A549 (cell line): ENCODE data around the gene KCNF1. TPM values are rescaled to one million over a fixed set of nuclear protein-coding genes. Genes with fewer than 3 reads are reported as not detected.

Experiments used
- ATAC-seq, 2 experiments: fragments of 200-7000 bp in 1 of 2; fragments of >200 bp in 1 of 2; cut with Nextera tagmentation in 1 of 2; cut with Tn5 transposase in 1 of 2; 3 replicates each; pipeline versions ENCODE4 v1.8.0 to v1.9.1; 2018 to 2020; ENCODE audit warnings: mild to moderate bottlenecking in 1 of 2, moderate library complexity in 1 of 2
- CTCF ChIA-PET: fragments of 300-600 bp; sonication (Branson Sonifier 250); formaldehyde crosslinking; extraction: SDS; loops from one replicate; lab custom pipeline; 2021; ENCODE audit warnings: antibody characterized with exemption, inconsistent platforms; lab: Yijun Ruan, JAX
- POLR2A ChIA-PET: fragments of 350-600 bp; formaldehyde crosslinking; extraction: SDS; loops from one replicate; lab custom pipeline; 2021; ENCODE audit warnings: antibody characterized with exemption, inconsistent platforms; lab: Yijun Ruan, JAX
- DNase-seq, 2 experiments: peaks; one replicate each; pipeline versions ENCODE4 v3.0.0 to v3.0.0-alpha.2; 2011 to 2016; ENCODE audit warnings: low read depth in 1 of 2, low spot score in 1 of 2
- FAIRE-seq: peaks from 2 replicates; lab custom pipeline; 2011; peaks lifted over from hg19 to GRCh38; lab: Jason Lieb, UNC
- H3K27ac ChIP-seq, 2 experiments: fragments of >200 bp; sonication (Bioruptor Twin); formaldehyde crosslinking; 3 replicates each; pipeline ENCODE4 v1.5.1; 2016 to 2017
- H3K4me1 ChIP-seq: fragments of >200 bp; sonication (Bioruptor Twin); formaldehyde crosslinking; 3 replicates; pipeline ENCODE4 v1.6.1; 2016
- H3K4me2 ChIP-seq: fragments of >200 bp; sonication (Bioruptor Twin); formaldehyde crosslinking; 3 replicates; pipeline ENCODE4 v1.6.1; 2016
- H3K4me3 ChIP-seq: fragments of >200 bp; sonication (Bioruptor Twin); formaldehyde crosslinking; 3 replicates; pipeline ENCODE4 v1.5.1; 2016
- H3K9me3 ChIP-seq: fragments of >200 bp; sonication (Bioruptor Twin); formaldehyde crosslinking; 3 replicates; pipeline ENCODE4 v1.6.1; 2016
- CBX8 ChIP-seq: fragments of 200-600 bp; sonication (generic); IDR thresholded peaks from 2 replicates; pipeline ENCODE4 v1.6.1; 2016
- CHD4 ChIP-seq: fragments of 200-600 bp; sonication (generic); IDR thresholded peaks from 2 replicates; pipeline ENCODE4 v1.6.1; 2016; ENCODE audit warnings: antibody characterized with exemption, mild to moderate bottlenecking, borderline replicate concordance
- EHMT2 ChIP-seq: fragments of 200-600 bp; sonication (generic); IDR thresholded peaks from 2 replicates; pipeline ENCODE4 v1.6.1; 2016; ENCODE audit warnings: antibody characterized with exemption, low read depth, mild to moderate bottlenecking, moderate library complexity
- EP300 ChIP-seq, 2 experiments: fragments of >200 bp; sonication (Bioruptor Twin); formaldehyde crosslinking; IDR thresholded peaks; 2 replicates in 1 of 2; 3 replicates in 1 of 2; pipeline ENCODE4 v1.6.1; 2016 to 2017
- FOSL2 ChIP-seq, 2 experiments: fragments of 450-650 bp in 1 of 2; fragments of >200 bp in 1 of 2; sonication (Bioruptor Twin) in 1 of 2; formaldehyde crosslinking; IDR thresholded peaks; 2 replicates each; pipeline versions ENCODE4 v1.5.0 to v1.6.1; 2016 to 2020; ENCODE audit warnings: mild to moderate bottlenecking in 1 of 2, moderate library complexity in 1 of 2
- GATA3 ChIP-seq: IDR thresholded peaks from 2 replicates; pipeline ENCODE4 v1.6.1; 2012; ENCODE audit warnings: borderline replicate concordance
- HEYL ChIP-seq: fragments of 250-450 bp; sonication (Bioruptor Pico); IDR thresholded peaks from 2 replicates; pipeline ENCODE4 v1.8.0; 2021; ENCODE audit warnings: mild to moderate bottlenecking, moderate library complexity
- HOXB5 ChIP-seq: fragments of 250-450 bp; sonication (Bioruptor Pico); IDR thresholded peaks from 2 replicates; pipeline ENCODE4 v1.5.0; 2020; ENCODE audit warnings: mild to moderate bottlenecking, moderate library complexity
- JUNB ChIP-seq: fragments of >200 bp; sonication (Bioruptor Twin); formaldehyde crosslinking; IDR thresholded peaks from 2 replicates; pipeline ENCODE4 v1.6.1; 2016
- NPAS2 ChIP-seq: fragments of 250-450 bp; sonication (Bioruptor Pico); IDR thresholded peaks from 2 replicates; pipeline ENCODE4 v1.8.0; 2022; ENCODE audit warnings: mild to moderate bottlenecking, moderate library complexity, borderline replicate concordance
- POLR2AphosphoS2 ChIP-seq: conservative IDR thresholded peaks from 2 replicates; pipeline ENCODE4 v1.6.1; 2012; ENCODE audit warnings: low read length, improper control_type of control experiment, inconsistent platforms
- RAD21 ChIP-seq, 2 experiments: fragments of >200 bp in 1 of 2; sonication (Bioruptor Twin) in 1 of 2; formaldehyde crosslinking in 1 of 2; IDR thresholded peaks in 1 of 2; conservative IDR thresholded peaks in 1 of 2; 2 replicates in 1 of 2; 3 replicates in 1 of 2; pipeline ENCODE4 v1.6.1; 2012 to 2018; ENCODE audit warnings: inconsistent platforms in 1 of 2
- RARB ChIP-seq: fragments of 250-450 bp; sonication (Bioruptor Pico); IDR thresholded peaks from 2 replicates; pipeline ENCODE4 v1.8.0; 2021; ENCODE audit warnings: mild to moderate bottlenecking, moderate library complexity
- RFX5 ChIP-seq: fragments of 450-650 bp; IDR thresholded peaks from 2 replicates; pipeline ENCODE4 v1.7.1; 2014; ENCODE audit warnings: antibody characterized with exemption, mild to moderate bottlenecking, moderate library complexity
- SMC3 ChIP-seq: fragments of >200 bp; sonication (Bioruptor Twin); formaldehyde crosslinking; IDR thresholded peaks from 3 replicates; pipeline ENCODE4 v1.6.1; 2018; ENCODE audit warnings: inconsistent platforms
- SREBF2 ChIP-seq: fragments of 450-650 bp; IDR thresholded peaks from 2 replicates; pipeline ENCODE4 v1.6.1; 2014; ENCODE audit warnings: mild to moderate bottlenecking, moderate library complexity
- TFCP2L1 ChIP-seq: fragments of 250-450 bp; sonication (Bioruptor Pico); IDR thresholded peaks from 2 replicates; pipeline ENCODE4 v1.5.0; 2021; ENCODE audit warnings: mild to moderate bottlenecking
- TP53 ChIP-seq: fragments of 250-450 bp; sonication (Bioruptor Pico); IDR thresholded peaks from 2 replicates; pipeline ENCODE4 v1.5.0; 2021; ENCODE audit warnings: mild to moderate bottlenecking, moderate library complexity
- ZFP36 ChIP-seq: fragments of 450-650 bp; IDR thresholded peaks from 2 replicates; pipeline ENCODE4 v1.6.1; 2014; ENCODE audit warnings: borderline replicate concordance; ENCODE audit not compliant: partially characterized antibody
- ZNF302 ChIP-seq: fragments of 250-450 bp; sonication (Bioruptor Pico); IDR thresholded peaks from 2 replicates; pipeline ENCODE4 v1.9.0; 2021; ENCODE audit warnings: inconsistent platforms, mild to moderate bottlenecking, moderate library complexity
- whole genome bisulfite sequencing: methylation state at CpG from one replicate; pipeline ENCODE4 v1.1.6; 2017; ENCODE audit errors: missing lambda C conversion rate; 5-methylcytosine and 5-hydroxymethylcytosine counted together
- polyA plus RNA-seq, 4 experiments: library from polyadenylated mRNA; depleted of rRNA in 3 of 4; stranded (reverse); fragments of >200 nt; fragmentation: RNase III in 1 of 4; extraction: RNeasy Plus Mini Kit Qiagen cat#74134 plus additional on column Dnase treatment in 1 of 4; gene quantifications; 2 replicates in 3 of 4; 3 replicates in 1 of 4; pipeline ENCODE4 v1.2.3, GENCODE V29; 2011 to 2017
- TF ChIP-seq, protein P1 (sequence below): fragments of 200-600 bp; sonication (generic); IDR thresholded peaks from 2 replicates; pipeline ENCODE4 v1.6.1; 2016; ENCODE audit warnings: antibody characterized with exemption, mild to moderate bottlenecking, moderate library complexity
- TF ChIP-seq, protein P2 (sequence below): fragments of 150-350 bp; IDR thresholded peaks from 2 replicates; pipeline ENCODE4 v1.6.1; 2014; ENCODE audit warnings: low read depth, mild to moderate bottlenecking, low read length
- TF ChIP-seq, protein P3 (sequence below): fragments of >200 bp; sonication (Bioruptor Twin); formaldehyde crosslinking; IDR thresholded peaks from 2 replicates; pipeline ENCODE4 v1.6.1; 2016
- TF ChIP-seq, protein P4 (sequence below): IDR thresholded peaks from 2 replicates; pipeline ENCODE4 v1.6.1; 2012; ENCODE audit warnings: low read depth, borderline replicate concordance

Gene KCNF1
- polyA plus RNA-seq, 2 of the 4 experiments (the other 2 are of a cell fraction), result 3.7 to 4.4 TPM

DNA sequence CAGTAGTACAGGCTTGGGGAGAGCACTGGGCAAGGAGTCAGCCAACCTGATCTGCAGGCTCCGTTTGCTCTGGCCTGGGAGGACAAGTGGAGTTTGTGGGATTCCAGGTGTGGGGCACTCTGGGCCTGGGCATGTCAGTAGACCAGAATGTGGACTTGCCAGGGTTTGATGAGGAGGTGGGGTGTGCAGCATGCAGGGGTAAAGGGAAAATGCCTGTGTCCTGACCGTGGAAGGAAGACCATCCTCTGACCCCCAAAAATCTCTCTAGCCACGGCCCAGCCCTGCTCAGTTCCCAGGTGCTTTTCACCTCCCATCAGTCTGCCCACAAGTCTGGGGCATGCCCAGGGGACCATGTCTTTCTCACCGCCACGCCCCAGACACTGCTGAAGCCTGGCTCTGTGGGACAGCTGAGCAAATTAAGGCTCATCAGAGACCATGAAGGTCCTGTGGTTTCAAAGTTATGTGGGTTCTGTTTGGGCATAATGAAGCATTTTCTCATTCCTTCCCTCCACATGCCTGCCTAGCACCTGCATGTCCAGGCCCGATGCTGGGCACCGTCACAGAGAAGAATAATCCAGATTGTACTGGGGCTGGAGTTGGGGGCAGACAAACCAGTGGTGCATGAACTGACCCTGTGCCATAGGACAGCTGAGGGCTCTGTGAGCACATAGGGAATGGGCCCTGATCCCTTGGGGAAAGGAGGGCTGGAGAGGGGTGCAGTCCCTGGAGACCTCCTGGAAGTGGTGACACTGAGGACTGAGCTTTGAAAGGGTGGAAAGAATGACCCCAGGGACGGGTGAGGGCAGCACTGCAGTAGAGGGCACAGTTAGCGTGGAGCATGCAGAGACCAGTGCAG lies 6.5 kb upstream of the KCNF1 start (continued):
- no peak for TF ChIP-seq TFCP2L1
- TF ChIP-seq HOXB5, result no peak
- no peak for TF ChIP-seq SMC3
- TF ChIP-seq RFX5, result no peak
- TF ChIP-seq NPAS2, result no peak

DNA sequence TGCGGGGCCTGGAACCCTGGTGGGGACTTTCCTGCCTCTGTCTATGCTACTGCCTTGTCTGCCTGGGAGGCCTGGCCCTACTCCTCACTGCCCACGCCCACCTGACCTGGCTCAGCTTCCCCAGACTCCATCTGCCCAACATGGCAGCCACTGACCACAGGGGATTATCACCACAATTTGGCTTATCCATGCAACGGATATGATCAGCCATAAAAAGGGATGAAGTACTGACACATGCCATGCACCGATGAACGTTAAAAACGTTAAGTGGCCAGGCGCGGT lies 5.9 kb upstream of the KCNF1 start:
- peaks cover 11% of the 10 kb centered on the region for H3K4me1 ChIP-seq
- FAIRE-seq, result no peak
- no peak for TF ChIP-seq TP53
- TF ChIP-seq, protein P1, sequence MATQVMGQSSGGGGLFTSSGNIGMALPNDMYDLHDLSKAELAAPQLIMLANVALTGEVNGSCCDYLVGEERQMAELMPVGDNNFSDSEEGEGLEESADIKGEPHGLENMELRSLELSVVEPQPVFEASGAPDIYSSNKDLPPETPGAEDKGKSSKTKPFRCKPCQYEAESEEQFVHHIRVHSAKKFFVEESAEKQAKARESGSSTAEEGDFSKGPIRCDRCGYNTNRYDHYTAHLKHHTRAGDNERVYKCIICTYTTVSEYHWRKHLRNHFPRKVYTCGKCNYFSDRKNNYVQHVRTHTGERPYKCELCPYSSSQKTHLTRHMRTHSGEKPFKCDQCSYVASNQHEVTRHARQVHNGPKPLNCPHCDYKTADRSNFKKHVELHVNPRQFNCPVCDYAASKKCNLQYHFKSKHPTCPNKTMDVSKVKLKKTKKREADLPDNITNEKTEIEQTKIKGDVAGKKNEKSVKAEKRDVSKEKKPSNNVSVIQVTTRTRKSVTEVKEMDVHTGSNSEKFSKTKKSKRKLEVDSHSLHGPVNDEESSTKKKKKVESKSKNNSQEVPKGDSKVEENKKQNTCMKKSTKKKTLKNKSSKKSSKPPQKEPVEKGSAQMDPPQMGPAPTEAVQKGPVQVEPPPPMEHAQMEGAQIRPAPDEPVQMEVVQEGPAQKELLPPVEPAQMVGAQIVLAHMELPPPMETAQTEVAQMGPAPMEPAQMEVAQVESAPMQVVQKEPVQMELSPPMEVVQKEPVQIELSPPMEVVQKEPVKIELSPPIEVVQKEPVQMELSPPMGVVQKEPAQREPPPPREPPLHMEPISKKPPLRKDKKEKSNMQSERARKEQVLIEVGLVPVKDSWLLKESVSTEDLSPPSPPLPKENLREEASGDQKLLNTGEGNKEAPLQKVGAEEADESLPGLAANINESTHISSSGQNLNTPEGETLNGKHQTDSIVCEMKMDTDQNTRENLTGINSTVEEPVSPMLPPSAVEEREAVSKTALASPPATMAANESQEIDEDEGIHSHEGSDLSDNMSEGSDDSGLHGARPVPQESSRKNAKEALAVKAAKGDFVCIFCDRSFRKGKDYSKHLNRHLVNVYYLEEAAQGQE, result no peak
- TF ChIP-seq, all 56 proteins: peak for 0
- Histone ChIP-seq H3K4me2 (no peak overlapping the region), H3K4me3 (no peak overlapping the region), H3K9me3 (no peaks in the 10 kb centered on the region), H3K27ac (no peak overlapping the region)
- DNase-seq (no peak), ATAC-seq (no peak)
- ChIA-PET CTCF (interaction anchor here (1.2 kb wide), 1 partner anchor 42 kb away, joined by 3 read pairs; no protein-coding TSS in a partner anchor), POLR2A (no interaction called here)
- 88% methylated on average over 8 of the region's 8 CpGs for WGBS

DNA sequence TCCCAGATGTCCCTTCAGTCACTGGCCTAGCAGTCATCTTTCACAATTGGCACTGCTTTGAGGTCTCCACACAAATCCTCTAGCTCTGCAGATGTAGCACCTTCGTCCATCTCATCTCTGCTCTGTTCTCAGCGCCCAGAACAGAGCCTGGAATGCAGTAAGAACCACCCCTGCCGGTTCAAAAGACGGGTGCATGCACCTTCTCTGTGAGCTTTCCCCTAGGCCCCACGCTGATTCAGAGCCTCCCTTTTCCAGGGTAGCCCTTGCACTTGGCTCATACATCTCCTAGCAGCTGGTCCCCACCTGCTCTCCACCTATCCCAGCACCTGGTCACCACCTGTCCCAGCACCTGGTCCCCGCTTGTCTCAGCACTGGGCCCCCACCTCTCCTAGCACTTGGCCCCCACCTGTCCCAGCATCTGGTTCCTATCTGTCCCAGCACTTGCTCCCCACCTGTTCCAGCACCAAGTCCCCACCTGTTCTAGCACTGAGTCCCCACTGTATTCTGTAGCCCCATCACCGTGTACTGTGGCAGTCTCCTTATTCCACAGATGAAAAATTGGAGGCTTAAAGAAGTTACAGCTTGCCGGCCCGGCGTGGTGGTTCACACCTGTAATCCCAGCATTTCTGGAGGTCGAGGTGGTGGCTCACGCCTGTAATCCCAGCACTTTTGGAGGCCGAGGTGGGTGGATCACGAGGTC lies 4.7 kb upstream of the KCNF1 start:
- DNase-seq (no peak), FAIRE-seq (no peak), ATAC-seq (no peak)
- peaks cover 6% of the 10 kb centered on the region for H3K4me1 ChIP-seq
- TF ChIP-seq GATA3, result no peak
- TF ChIP-seq, protein P2, sequence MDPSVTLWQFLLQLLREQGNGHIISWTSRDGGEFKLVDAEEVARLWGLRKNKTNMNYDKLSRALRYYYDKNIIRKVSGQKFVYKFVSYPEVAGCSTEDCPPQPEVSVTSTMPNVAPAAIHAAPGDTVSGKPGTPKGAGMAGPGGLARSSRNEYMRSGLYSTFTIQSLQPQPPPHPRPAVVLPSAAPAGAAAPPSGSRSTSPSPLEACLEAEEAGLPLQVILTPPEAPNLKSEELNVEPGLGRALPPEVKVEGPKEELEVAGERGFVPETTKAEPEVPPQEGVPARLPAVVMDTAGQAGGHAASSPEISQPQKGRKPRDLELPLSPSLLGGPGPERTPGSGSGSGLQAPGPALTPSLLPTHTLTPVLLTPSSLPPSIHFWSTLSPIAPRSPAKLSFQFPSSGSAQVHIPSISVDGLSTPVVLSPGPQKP, result no peak
- no peak for TF ChIP-seq NPAS2
- no peak for TF ChIP-seq CHD4
- no peak for TF ChIP-seq CBX8
- TF ChIP-seq, protein P3, sequence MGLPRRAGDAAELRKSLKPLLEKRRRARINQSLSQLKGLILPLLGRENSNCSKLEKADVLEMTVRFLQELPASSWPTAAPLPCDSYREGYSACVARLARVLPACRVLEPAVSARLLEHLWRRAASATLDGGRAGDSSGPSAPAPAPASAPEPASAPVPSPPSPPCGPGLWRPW, result no peak
- no peak for TF ChIP-seq ZFP36
- no peak for TF ChIP-seq JUNB
- no peak for TF ChIP-seq RARB
- TF ChIP-seq, protein P1, result no peak
- TF ChIP-seq HEYL, result no peak
- TF ChIP-seq FOSL2 (IDR thresholded peaks at IDR 0.05), result no peak
- no peak for TF ChIP-seq FOSL2 (CRISPR knock-in tag; IDR thresholded peaks at IDR 0.05)
- no peak for TF ChIP-seq ZNF302 (CRISPR knock-in tag)
- TF ChIP-seq, protein P4, sequence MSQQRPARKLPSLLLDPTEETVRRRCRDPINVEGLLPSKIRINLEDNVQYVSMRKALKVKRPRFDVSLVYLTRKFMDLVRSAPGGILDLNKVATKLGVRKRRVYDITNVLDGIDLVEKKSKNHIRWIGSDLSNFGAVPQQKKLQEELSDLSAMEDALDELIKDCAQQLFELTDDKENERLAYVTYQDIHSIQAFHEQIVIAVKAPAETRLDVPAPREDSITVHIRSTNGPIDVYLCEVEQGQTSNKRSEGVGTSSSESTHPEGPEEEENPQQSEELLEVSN, result no peak
- TF ChIP-seq RAD21 (conservative IDR thresholded peaks at IDR 0.05 in 1 of 2, IDR thresholded peaks at IDR 0.05 in 1 of 2), result no peak
- TF ChIP-seq POLR2AphosphoS2, result no peak
- no peak for TF ChIP-seq EHMT2
- TF ChIP-seq SREBF2, result no peak
- TF ChIP-seq EP300 (IDR thresholded peaks at IDR 0.05), result no peak
- H3K4me3 ChIP-seq, result no peak overlapping the region
- POLR2A ChIA-PET, result no interaction called here
- CTCF ChIA-PET, result interaction anchor here (0.8 to 1.5 kb wide), 7 partner anchors 8 to 218 kb away, joined by 3 to 5 read pairs (median 3); no protein-coding TSS in a partner anchor
- H3K9me3 ChIP-seq, result no peaks in the 10 kb centered on the region
- 0 out of 6 replicates have a peak overlapping the region, but pooled peaks of 1 of the 2 experiments have one; percentile 20 for H3K27ac ChIP-seq
- no peak overlapping the region for H3K4me2 ChIP-seq
- WGBS, result 86% methylated on average over 14 of the region's 14 CpGs
